Transverse colon (tissue), 4 donors: ENCODE measurements around the gene LDLRAP1.

Experiments used
- CTCF ChIP-seq, 5 experiments: fragments of 200-600 bp in 3 of 5; fragments of 450-650 bp in 2 of 5; sonication (generic) in 3 of 5; IDR thresholded peaks; 1 replicate in 2 of 5; 2 replicates in 3 of 5; pipeline ENCODE4 v1.5.1; 2016 to 2017; ENCODE audit warnings: antibody characterized with exemption in 5 of 5, inconsistent platforms in 3 of 5, mild to moderate bottlenecking in 2 of 5, moderate library complexity in 1 of 5
- POLR2A ChIP-seq: fragments of 450-650 bp; IDR thresholded peaks from one replicate; pipeline ENCODE4 v1.6.1; 2016; ENCODE audit warnings: antibody characterized with exemption, mild to moderate bottlenecking, moderate library complexity
- POLR2AphosphoS5 ChIP-seq, 3 donors: sonication (generic); formaldehyde crosslinking; IDR thresholded peaks; one replicate each; pipeline ENCODE4 v1.6.1; 2016; ENCODE audit warnings: antibody characterized with exemption in 3 of 3

GRCh38 chr1:25583519-25584370, 40.3 kb downstream of the LDLRAP1 start:
- TF ChIP-seq POLR2AphosphoS5 (IDR thresholded peaks at IDR 0.05) (no peak), CTCF (IDR thresholded peaks at IDR 0.05) (no peak), POLR2A (no peak)
